ENCODE data around the gene KCND1.

KCND1 gene

GRCh38 chrX:48974033-48974432 lies 2.4 kb upstream of the KCND1 start:
- no peak for DNase-seq

DNA sequence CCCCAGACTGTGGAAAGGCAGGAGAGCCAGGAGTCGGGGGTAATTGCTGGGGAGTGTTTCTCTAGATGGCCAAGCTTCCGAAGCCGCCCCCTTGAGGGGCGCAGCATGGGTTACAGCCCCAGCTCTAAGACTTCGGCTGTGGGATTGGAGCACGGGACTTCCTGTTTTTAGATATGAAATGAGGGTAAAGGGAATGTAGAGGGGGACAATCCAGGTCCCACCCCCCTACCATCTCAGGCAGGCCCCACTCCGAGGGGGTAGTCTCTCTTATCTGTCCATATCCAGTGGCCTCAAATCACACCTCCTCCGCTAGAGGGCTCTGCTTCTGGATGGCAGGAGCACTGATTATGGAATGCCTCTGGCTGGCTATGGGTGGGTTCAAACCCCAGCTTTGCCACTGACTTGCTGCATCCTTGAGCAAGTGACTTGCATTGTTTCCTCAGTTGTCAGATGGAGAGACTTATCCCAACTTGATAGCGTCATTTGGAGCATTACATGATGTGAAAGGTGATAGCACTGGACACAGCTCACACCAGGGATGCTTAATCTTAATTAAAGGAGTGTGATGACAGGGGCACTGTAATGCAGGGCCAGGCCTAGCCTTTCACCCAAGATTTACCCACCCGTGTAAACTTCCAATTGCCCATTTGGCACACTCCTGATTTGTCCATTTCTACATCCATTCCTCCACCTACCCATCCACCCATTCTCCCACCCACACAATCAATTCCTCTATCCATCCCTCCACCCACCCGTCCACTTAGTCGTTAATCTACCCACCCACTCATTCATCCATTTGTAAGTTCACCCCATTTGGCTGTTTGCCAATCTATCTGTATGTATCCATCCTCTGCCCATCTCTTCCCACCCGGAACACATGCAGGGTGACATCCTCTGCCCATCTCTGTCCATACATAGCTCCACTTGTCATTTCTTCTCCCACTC lies 848 bp upstream of the KCND1 start:
- DNase-seq = peak; percentile 76

DNA sequence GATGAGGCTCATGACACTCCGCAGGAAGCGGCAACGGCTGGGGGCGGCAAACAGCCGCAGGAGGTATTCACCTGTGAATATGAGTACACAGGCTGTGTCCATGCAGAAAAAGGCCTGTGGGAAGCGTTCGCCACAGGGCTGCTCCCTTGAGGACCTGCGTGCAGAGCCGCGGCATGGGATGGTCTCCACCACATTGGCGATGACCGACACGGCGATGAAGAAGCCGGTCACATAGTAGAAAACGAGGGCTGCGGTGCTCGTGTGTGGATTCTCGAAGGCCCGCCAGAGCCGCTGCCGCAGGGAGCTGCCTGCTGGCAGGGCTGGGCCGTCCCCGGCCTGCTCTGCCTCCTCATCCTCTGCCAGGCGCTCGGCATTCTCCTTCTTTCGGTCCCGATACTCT lies 2.2 kb downstream of the KCND1 start:
- DNase-seq = no peak

DNA sequence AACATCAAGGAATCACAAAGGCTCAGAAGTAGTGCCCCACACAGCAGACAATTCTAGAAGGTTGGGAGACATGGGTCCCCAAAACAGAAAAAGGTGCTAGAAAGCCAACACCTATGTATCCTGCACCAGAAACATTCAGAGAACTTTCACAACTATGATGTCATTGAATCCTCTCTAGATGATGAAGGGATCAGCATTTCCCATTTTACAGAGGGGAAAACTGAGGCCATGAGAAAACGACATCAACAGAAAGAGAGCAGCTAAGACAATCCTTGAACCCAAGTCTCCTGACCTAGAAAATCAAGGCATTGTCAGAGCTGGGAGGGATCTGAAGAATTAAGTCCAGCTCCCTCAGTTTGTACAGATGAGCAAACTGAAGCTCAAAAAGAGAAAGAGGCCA lies 3.3 kb downstream of the KCND1 start:
- no peak for DNase-seq

DNA sequence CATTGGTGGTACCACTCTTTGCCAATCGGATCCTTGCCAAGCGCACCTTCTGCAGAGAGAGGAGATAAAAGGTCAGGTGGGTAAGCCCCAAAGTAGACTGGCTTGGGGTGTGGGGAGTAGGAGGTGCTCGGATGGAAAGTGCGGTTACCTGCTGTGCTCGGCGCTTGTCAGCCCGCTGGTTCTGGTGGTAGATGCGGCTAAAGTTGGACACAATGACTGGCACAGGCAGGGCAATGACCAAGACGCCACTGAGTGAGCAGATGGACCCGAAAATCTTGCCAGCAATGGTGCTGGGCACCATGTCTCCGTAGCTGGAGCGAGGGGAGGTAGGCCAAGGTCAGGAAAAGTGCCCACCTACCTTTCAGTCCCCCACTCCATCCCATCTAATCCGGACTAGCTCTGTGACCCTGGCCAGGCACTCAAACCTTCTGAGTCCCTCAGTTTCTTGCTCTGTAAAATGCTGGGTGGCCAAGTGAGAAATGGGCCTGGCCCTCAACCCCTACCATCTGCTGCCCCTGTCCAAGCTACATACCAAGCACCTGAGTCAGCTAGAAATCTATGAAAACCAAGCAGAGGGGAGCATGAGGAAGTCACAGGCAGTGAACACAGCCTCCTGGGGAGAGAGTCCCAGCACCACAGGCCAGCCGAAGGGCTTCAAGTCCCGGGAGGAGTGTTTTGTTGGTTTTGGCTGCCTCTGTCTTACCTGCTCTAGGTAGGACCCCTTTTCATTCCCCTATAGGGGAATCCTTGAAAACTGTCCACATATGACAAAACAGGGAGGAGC lies 4.7 kb downstream of the KCND1 start:
- no peak for DNase-seq

DNA sequence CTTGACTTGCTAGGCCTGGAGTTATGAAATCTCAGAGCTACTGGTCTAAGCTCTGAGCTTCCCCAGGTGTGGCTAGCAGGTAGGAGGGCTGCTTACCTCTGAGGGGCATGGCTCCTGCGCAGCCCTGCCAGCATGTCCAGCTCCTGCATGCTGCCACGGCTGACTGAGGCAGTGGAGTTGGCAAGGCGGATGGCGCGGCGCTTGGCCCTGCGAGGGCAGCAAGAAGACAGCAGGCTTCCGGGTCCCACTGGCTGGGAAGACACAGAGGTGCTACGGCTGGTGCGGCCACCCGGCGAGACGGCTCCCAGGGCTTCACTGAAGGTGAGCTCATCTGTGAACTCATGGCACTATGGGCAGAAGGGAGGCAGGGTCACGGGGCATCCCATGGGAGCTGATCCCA lies 5.7 kb downstream of the KCND1 start:
- DNase-seq = no peak

DNA sequence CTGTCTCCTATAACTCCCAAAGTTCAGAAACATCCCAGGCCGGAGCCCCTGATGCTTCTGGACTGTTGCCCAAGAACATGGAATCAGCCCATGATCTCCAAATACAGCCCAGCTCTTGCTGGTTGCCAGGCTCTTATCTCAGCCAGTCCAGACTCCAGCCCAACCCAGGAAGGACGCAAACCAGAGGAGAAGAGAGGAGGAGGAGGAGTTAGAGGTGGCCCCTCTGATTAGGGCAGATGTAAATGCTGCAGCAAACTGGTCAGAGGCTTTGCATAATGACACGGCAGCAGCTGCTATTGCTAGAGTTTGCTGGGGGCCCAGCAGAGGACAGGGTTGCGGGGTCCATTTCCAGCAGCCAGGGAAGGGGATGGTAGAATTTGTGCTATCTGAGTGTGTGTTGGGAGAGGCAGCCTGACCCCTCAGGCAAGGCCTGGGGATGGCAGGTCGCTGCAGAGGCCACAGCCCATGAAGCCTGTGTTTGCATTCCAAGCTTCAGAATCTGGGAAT lies 10.0 kb downstream of the KCND1 start:
- peak; percentile 51 for DNase-seq

- DNase-seq = no peak
These were observed 11.4 kb downstream of the KCND1 start for GRCh38 chrX:48960291-48960690.

- DNase-seq = peak; percentile 74
These were observed 13.0 kb downstream of the KCND1 start for GRCh38 chrX:48958635-48959094.

GRCh38 chrX:48957827-48958634 lies 13.6 kb downstream of the KCND1 start:
- peak; percentile 99 for DNase-seq

GRCh38 chrX:48957477-48957826 lies 14.2 kb downstream of the KCND1 start, which contains the start of gene OTUD5:
OTUD5 (minus strand) TSS chrX:48957607; CDS start chrX:48957570, 37 bp downstream.
- peak; percentile 80 for DNase-seq

- DNase-seq = no peak
These were observed 14.8 kb downstream of the KCND1 start for GRCh38 chrX:48956728-48957414.

- no peak for DNase-seq
These were observed 23.1 kb downstream of the KCND1 start for GRCh38 chrX:48948589-48948988.

DNA sequence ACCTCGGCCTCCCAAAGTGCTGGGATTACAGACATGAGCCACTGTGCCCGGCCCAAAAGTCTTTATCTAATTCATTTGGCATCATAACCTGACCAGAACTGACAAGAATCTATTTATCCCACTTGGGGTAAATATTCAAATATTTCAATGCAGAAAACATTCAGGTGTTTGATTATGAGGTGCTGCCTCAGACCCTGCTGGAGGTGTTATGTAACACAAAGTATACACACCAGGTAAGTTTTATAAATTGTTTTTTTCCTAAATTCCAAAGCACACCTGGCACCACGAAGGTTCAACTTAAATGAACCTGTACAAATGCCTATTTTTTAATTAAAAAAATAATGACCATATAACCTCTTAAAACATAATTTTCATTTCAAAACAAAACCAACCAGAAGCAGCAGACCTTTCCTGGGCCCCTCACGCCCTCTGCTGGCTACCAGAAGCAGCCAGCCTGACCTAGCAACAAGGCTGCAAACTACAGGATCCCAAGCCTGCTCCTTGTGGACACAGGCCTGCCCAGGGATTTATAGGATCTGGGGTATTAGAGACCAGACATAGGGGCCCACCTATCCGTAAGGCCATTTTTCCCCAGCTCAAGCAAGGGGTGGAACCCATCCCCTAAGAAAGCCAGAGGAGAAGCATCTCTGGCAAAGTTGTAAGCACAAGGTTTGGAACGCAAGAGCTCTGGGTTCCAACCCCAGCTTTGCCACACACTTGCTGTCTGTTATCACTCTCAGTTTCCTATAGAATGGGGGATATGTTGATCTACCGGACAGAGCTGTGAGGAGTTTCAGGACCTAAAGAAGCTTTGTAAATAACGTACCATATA lies 25.9 kb downstream of the KCND1 start:
- DNase-seq = peak; percentile 82

GRCh38 chrX:48942895-48943294 lies 28.7 kb downstream of the KCND1 start:
- no peak for DNase-seq

GRCh38 chrX:48940404-48940955 lies 31.2 kb downstream of the KCND1 start:
- no peak for DNase-seq

DNA sequence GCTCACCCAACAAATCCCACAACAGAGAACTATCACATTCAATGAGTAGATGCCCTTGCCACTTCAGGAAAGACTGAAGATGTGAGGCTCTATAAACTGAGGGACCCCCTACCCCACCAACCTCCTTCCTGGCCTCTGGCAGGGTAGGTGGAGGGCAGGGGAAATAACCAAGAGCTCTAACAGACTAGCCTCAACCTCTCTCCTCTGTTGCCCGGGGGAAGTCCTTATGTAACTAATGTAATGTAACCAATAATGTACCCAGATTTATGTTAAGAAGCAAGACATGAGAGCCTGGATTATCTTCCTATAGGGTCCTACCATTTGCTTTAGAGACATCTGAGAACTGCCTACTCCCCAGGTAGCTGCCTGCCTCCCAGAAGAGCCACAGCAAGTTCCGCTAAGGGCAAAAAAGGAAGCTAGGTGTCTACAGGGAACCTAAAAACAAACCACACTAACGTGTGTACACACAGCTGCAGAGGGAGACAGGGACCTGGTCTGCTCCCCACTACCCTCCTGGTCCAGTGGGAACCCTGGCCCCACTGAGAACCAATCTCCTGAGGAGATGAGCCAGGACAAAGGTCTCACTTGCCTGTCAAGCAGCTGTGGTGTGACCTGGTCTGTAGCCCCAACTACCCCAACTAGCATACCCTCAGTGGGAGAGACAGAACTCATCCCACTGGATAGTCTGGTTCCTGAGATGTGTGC lies 32.0 kb downstream of the KCND1 start:
- DNase-seq = no peak

DNA sequence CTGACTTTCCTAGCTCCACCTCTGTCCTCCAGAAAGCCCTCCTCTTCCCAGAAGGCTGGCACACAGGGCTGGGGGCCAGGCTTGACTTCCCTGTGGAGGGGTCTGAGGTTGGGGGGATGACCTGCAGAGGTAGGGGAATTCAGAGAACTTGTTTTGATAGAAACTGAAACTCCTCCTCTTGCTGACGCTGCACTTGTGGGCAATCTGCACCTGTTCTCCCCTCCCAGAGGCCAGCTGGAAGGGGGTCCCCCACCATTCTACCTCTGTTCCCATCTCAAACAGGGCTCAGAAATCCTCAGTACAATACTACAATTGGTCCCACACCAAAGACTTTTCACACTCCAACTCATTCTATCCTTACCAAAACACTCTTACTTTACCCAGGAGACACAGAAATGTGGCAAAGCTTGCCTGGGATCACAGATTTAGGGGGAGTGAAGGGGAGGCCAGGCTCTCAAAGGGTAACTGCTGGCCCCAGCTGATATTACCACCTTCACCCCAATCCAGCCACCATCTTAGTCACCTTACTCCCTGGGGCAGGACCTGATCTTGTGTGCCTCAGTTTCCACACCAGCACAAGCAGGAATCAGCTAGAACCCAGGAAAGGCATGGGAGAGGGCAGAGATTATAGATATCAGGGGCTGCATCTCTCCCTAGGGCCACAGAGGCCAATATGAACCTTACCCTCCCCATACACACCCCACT lies 32.8 kb downstream of the KCND1 start:
- no peak for DNase-seq
